HepG2 (cell line): ENCODE results near the gene STKLD1. TPM values are rescaled to one million over a fixed set of nuclear protein-coding genes. Genes with fewer than 3 reads are reported as not detected.

ENCODE experiments used
- JARID2 ChIP-seq: sonication (generic); formaldehyde crosslinking; IDR thresholded peaks from 2 replicates; pipeline ENCODE4 v1.8.1; 2023; ENCODE audit warnings: missing genetic modification reagents, inconsistent platforms; ENCODE audit not compliant: insufficient replicate concordance
- MIXL1 ChIP-seq: IDR thresholded peaks from 2 replicates; pipeline ENCODE4 v1.6.1; 2016
- ZBTB8A ChIP-seq: sonication (generic); formaldehyde crosslinking; IDR thresholded peaks from 2 replicates; pipeline ENCODE4 v1.4.0; 2020; ENCODE audit warnings: mild to moderate bottlenecking, low read depth, missing genetic modification reagents, borderline replicate concordance
- polyA plus RNA-seq, 8 experiments: library from polyadenylated mRNA; depleted of rRNA in 3 of 8; stranded (reverse) in 7 of 8; unstranded in 1 of 8; fragments of >200 nt; fragmentation: Illumina TruSeq in 4 of 8; extraction: Trizol in 4 of 8; gene quantifications; 2 replicates each; pipeline versions ENCODE4 v1.2.1 to v1.2.3, GENCODE V29; 2011 to 2016; ENCODE audit warnings: low read depth in 4 of 8, missing spikeins in 1 of 8, mixed read lengths in 1 of 8; ENCODE audit not compliant: insufficient read depth in 1 of 8
- total RNA-seq, 5 experiments: library from RNA; depleted of rRNA; stranded (reverse); fragments of >200 nt; fragmentation: Illumina TruSeq; extraction: Trizol; gene quantifications; 2 replicates each; pipeline ENCODE4 v1.2.3, GENCODE V29; 2016; ENCODE audit warnings: low read depth in 1 of 5
- TF ChIP-seq, protein P1 (sequence below), 2 experiments: sonication (generic) in 1 of 2; formaldehyde crosslinking in 1 of 2; IDR thresholded peaks; 2 replicates each; pipeline versions ENCODE4 v1.4.0 to v1.6.1; 2016 to 2020; ENCODE audit warnings: borderline replicate concordance in 1 of 2, low read depth in 1 of 2, mild to moderate bottlenecking in 1 of 2, missing genetic modification reagents in 1 of 2
- TF ChIP-seq, protein P2 (sequence below): sonication (generic); formaldehyde crosslinking; IDR thresholded peaks from 2 replicates; pipeline ENCODE4 v1.4.0; 2020; ENCODE audit warnings: missing genetic modification reagents

STKLD1 gene
- total and polyA plus RNA-seq, 2 of the 13 experiments (the other 11 are each of a cell fraction or from before 2014, with no cell fraction given) = 1.5 to 2.2 TPM

DNA sequence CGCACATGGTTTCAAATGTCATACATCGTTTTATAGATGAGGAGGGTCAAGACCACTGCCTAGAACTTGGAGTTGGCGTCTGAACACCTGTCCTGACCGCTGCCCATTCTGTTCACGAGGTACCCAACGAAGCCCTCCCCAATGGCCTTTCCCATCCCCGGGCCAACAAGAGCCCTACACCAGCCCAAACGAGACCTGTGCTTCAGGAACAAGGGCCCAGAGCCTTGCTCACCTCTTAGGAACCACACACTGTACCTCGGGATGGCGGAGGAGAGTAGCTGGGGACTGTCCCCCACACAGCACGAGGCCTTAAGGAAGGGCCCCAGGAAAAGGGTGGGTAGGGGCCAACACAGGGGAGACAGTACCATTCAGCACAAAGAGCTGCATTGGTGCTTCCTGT is 43.2 kb upstream of the STKLD1 start (continued):
- TF ChIP-seq, protein P1, sequence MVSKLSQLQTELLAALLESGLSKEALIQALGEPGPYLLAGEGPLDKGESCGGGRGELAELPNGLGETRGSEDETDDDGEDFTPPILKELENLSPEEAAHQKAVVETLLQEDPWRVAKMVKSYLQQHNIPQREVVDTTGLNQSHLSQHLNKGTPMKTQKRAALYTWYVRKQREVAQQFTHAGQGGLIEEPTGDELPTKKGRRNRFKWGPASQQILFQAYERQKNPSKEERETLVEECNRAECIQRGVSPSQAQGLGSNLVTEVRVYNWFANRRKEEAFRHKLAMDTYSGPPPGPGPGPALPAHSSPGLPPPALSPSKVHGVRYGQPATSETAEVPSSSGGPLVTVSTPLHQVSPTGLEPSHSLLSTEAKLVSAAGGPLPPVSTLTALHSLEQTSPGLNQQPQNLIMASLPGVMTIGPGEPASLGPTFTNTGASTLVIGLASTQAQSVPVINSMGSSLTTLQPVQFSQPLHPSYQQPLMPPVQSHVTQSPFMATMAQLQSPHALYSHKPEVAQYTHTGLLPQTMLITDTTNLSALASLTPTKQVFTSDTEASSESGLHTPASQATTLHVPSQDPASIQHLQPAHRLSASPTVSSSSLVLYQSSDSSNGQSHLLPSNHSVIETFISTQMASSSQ (IDR thresholded peaks at IDR 0.05; ENCODE audit: low read depth) = no peak
- TF ChIP-seq, protein P1 (CRISPR knock-in tag; IDR thresholded peaks at IDR 0.05; ENCODE audit: borderline replicate concordance) = no peak
- TF ChIP-seq MIXL1 = no peak
- TF ChIP-seq, protein P2, sequence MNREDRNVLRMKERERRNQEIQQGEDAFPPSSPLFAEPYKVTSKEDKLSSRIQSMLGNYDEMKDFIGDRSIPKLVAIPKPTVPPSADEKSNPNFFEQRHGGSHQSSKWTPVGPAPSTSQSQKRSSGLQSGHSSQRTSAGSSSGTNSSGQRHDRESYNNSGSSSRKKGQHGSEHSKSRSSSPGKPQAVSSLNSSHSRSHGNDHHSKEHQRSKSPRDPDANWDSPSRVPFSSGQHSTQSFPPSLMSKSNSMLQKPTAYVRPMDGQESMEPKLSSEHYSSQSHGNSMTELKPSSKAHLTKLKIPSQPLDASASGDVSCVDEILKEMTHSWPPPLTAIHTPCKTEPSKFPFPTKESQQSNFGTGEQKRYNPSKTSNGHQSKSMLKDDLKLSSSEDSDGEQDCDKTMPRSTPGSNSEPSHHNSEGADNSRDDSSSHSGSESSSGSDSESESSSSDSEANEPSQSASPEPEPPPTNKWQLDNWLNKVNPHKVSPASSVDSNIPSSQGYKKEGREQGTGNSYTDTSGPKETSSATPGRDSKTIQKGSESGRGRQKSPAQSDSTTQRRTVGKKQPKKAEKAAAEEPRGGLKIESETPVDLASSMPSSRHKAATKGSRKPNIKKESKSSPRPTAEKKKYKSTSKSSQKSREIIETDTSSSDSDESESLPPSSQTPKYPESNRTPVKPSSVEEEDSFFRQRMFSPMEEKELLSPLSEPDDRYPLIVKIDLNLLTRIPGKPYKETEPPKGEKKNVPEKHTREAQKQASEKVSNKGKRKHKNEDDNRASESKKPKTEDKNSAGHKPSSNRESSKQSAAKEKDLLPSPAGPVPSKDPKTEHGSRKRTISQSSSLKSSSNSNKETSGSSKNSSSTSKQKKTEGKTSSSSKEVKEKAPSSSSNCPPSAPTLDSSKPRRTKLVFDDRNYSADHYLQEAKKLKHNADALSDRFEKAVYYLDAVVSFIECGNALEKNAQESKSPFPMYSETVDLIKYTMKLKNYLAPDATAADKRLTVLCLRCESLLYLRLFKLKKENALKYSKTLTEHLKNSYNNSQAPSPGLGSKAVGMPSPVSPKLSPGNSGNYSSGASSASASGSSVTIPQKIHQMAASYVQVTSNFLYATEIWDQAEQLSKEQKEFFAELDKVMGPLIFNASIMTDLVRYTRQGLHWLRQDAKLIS = no peak
- TF ChIP-seq ZBTB8A (CRISPR knock-in tag) = no peak
- no peak for TF ChIP-seq JARID2 (CRISPR knock-in tag)
